Lower leg skin (tissue), 4 donors: ENCODE results near the gene TUBA1C. TPM values are rescaled to one million over a fixed set of nuclear protein-coding genes. Genes with fewer than 3 reads are reported as not detected.

ENCODE experiments used
- DNase-seq, 2 donors: peaks; one replicate each; pipeline ENCODE4 v3.0.0-alpha.2; 2019; ENCODE audit warnings: low spot score in 2 of 2
- H3K4me3 ChIP-seq: fragments of 200-600 bp; sonication (generic); 2 replicates; pipeline ENCODE4 v1.5.1; 2017; ENCODE audit warnings: mild to moderate bottlenecking, low read depth; ENCODE audit not compliant: poor library complexity, severe bottlenecking
- POLR2A ChIP-seq, 2 donors: fragments of 450-650 bp; IDR thresholded peaks; one replicate each; pipeline ENCODE4 v1.6.1; 2016 to 2017; ENCODE audit warnings: antibody characterized with exemption in 2 of 2, mild to moderate bottlenecking in 1 of 2, moderate library complexity in 1 of 2
- WGBS, 2 donors: methylation state at CpG; one replicate each; pipeline ENCODE4 v1.1.5; 2018; 5-methylcytosine and 5-hydroxymethylcytosine counted together
- intact Hi-C: fragments of 100-400 bp; cut with DNase I; formaldehyde crosslinking; loops from one replicate; pipeline ENCODE4 v1.15.0; 2023; ENCODE audit warnings: low total_unique reads
- total RNA-seq, 4 donors: library from RNA; depleted of rRNA; stranded (reverse); fragments of >200 nt; gene quantifications; one replicate each; pipeline ENCODE4 v1.1.0, GENCODE V29; 2016
- TF ChIP-seq, protein P1 (sequence below), 3 donors: fragments of 450-650 bp; IDR thresholded peaks; one replicate each; pipeline ENCODE4 v1.5.1; 2016; ENCODE audit warnings: antibody characterized with exemption in 3 of 3, mild to moderate bottlenecking in 3 of 3, moderate library complexity in 2 of 3

The TUBA1C gene
- total RNA-seq, 4 donors from 2014 or later, result 211 to 475 (median 280) TPM

DNA sequence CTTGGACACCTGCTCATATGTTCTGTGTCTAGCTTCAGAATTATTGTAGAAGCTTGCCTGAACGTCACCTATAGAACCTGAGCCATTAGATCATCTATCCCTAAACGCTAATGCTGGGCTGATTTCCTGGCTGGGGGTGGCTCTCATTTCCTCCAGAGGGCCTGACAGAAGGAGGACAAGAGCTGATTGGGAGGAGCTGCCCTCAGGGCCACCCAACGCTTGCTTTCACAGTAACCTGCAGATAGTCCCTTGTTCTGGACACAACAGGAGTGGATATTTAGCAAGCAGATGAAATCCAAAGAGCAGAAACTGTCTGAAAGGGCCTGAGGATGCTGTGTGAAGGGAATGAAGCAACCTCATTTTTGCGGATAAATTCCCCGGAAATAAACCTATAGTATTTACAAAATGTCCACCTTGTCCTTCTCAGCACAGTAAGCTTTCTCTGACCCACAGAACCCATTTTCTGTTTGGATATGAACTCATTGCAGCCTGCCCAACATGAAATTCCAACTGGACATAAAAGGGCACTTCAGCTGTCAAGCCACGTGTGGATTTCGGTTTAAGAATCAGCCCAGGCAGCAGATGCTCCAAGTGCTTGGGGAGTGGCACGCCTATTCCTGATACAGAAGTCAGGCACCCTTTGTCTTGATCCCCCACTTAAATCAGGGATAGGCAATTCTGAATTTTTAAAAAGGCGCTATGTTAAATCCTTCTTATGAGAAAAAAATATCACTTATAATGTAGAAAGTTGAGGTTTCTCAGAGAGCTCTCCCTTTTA lies 32.8 kb upstream of the TUBA1C start:
- no peak for DNase-seq
- no peak overlapping the region for H3K4me3 ChIP-seq
- no peak for TF ChIP-seq POLR2A (IDR thresholded peaks at IDR 0.05)
- TF ChIP-seq, protein P1, sequence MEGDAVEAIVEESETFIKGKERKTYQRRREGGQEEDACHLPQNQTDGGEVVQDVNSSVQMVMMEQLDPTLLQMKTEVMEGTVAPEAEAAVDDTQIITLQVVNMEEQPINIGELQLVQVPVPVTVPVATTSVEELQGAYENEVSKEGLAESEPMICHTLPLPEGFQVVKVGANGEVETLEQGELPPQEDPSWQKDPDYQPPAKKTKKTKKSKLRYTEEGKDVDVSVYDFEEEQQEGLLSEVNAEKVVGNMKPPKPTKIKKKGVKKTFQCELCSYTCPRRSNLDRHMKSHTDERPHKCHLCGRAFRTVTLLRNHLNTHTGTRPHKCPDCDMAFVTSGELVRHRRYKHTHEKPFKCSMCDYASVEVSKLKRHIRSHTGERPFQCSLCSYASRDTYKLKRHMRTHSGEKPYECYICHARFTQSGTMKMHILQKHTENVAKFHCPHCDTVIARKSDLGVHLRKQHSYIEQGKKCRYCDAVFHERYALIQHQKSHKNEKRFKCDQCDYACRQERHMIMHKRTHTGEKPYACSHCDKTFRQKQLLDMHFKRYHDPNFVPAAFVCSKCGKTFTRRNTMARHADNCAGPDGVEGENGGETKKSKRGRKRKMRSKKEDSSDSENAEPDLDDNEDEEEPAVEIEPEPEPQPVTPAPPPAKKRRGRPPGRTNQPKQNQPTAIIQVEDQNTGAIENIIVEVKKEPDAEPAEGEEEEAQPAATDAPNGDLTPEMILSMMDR (IDR thresholded peaks at IDR 0.05), result no peak
- intact Hi-C loops, result loop anchor here (10.0 kb wide), 1 partner anchor 147 kb away; no protein-coding TSS in a partner anchor
- 69 to 72% methylated on average over 9 of the region's 9 CpGs for WGBS, 2 donors

DNA sequence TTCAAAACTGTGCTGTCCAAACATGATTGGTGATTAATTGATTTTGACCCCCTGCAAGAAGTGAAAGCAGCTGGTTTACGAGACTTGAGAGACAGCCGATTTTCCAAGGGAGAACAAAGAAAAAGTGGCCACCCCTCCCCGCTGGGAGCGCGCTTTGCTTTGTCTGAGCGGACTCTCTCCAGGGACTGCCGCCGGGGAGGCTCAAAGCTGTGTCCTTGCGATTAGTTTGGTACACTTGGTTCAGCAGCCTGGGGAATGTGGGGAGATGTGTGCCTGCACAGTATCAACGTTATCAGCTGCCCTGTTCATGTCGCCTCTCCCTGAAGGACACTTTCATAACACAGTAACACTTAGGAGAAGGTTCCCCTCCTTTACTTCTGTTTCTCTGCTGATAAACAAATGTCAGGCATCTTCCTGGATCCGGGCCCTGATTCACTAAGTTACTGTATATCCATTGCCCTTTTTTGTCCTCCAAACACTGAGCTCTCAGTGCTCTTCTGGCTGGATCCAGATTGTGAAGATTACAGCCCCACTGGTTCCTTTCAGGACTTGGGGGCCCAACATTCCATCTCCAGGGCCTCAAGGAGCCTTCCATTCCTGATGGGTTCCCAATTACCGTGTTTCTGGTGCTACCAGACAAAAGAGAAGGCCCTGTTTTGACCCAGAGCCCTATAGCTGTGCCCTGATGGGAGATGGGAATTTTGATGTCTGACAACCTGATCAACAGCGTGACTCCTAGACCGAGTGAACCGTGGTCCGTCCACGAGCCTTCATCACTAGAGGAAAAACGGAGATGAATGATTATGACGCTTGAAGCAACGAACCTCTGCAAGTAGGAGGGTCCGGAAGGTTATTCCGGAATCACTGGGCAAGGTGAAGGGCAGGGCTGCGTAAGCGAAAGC lies 31.7 kb upstream of the TUBA1C start:
- no peak for TF ChIP-seq POLR2A (IDR thresholded peaks at IDR 0.05)
- TF ChIP-seq, protein P1 (IDR thresholded peaks at IDR 0.05), result no peak
- DNase-seq, result peak in 1 of 2 donors; percentile 21
- WGBS, 2 donors, result 71 to 75% methylated on average over 25 of the region's 25 CpGs
- intact Hi-C loops, result loop anchor here (10.0 kb wide), 1 partner anchor 148 kb away; no protein-coding TSS in a partner anchor
- no peak overlapping the region for H3K4me3 ChIP-seq

DNA sequence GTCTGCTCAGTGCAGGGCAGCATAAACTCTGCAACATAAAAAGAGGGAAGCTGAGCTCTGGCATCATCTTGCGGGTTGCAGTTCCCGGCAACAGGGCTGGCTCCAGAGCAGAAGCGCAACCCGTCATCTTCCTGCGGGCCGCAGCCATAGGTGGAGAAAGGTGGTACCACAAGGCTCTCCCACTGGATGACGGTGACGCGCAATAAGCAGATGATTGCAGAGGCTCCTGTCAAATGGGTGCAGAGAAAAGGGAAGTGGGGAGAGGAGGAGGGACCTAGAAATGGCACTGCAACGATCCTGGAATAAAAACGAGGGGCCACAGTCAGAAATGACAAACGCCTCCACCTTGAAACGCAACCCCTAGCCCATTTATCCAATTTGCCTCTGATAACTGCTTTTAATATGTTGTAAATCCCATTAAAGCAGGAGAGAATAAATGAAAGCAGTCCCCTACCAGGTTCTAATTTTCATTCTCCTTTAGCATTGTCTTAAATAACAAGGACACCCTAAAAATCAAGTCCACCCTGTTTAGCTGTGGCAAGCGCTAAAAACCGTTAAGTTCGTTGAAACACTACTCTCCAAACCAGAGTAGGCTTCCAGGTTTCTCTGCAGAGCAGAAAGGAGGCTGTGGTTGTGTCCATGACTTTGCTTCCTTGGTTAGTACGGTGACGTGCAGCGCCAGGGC lies 30.9 kb upstream of the TUBA1C start:
- no peak overlapping the region for H3K4me3 ChIP-seq
- peak; percentile 34 to 88 for DNase-seq
- intact Hi-C loops, result loop anchor here (10.0 kb wide), 1 partner anchor 149 kb away; no protein-coding TSS in a partner anchor
- WGBS, 2 donors, result 65 to 74% methylated on average over 16 to 19 of the region's 19 CpGs
- no peak for TF ChIP-seq POLR2A (IDR thresholded peaks at IDR 0.05)
- TF ChIP-seq, protein P1 (IDR thresholded peaks at IDR 0.05), result no peak

DNA sequence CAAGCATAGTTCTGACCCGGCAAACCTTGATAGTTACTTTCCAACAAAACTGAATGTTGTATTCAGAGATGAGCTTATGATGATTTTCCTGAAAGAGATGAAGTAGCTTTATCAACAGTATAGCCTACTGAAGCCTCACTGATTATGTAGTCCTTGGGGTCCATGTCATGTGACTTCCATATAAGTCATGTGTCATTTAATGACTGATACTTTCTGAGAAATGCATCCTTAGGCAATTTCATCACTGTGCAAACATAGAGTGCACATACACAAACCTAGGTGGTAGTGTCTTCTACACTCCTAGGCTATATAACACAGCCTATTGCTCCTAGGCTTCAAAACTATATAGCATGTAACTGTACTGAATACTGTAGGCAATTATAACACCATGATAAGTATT lies 28.5 kb upstream of the TUBA1C start:
- TF ChIP-seq, protein P1 (IDR thresholded peaks at IDR 0.05), result no peak
- no peak for TF ChIP-seq POLR2A (IDR thresholded peaks at IDR 0.05)
- H3K4me3 ChIP-seq, result no peak overlapping the region
- intact Hi-C loops, result loop anchor here (10.0 kb wide), 1 partner anchor 152 kb away; no protein-coding TSS in a partner anchor
- DNase-seq, result no peak
- 83 to 90% methylated on average over 1 of the region's 1 CpG for WGBS, 2 donors

DNA sequence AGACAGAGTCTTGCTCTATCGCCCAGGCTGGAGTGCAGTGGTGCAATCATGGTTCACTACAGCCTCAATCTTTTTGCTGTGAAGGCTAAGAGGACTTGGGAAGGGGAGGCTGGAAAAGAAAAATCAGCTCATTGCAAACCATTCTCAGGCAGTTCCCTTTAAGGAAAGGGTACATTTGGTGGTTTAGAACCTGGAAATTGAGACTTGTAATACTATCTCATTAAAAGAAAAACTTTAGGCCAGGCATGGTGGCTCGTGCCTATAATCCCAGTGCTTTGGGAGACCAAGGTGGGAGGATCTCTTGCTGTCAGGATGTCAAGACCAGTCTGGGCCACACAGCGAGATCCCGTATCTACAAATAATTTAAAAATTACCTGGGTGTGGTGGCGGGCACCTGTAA lies 21.3 kb upstream of the TUBA1C start:
- WGBS, 2 donors, result 95 to 96% methylated on average over 5 of the region's 5 CpGs
- TF ChIP-seq, protein P1 (IDR thresholded peaks at IDR 0.05), result no peak
- no peak for TF ChIP-seq POLR2A (IDR thresholded peaks at IDR 0.05)
- no peak for DNase-seq
- H3K4me3 ChIP-seq, result no peak overlapping the region
- intact Hi-C loops, result no loop called here
